ENCODE data around the gene WDR64. TPM values are rescaled to one million over a fixed set of nuclear protein-coding genes. Genes with fewer than 3 reads are reported as not detected.
"Not testable (repeated sequence)": the region's sequence is repeated elsewhere in the genome, so short reads cannot be mapped to it uniquely, and the experiment has no call there.

WDR64 gene
- total RNA-seq, 1 donor from 2014 or later: not detected

DNA sequence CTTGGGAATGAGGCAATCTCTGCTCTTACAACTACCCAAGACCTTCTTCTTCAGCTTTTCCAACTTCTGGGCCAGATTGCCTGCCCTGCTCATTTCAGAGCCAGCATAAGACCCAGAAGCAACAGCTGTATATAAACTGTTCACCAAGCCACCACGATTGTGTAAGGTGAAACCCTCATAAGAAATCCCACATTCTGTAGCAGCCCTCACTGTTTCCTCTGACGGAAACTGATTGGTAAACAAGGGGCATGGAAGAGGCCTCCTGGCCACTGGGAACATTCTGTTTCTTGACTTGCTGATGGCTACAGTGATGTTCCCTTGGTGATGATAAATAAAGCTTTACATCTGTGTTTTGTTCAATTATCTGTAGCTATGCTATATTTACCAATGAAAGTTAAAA is 156.2 kb downstream of the WDR64 start:
- ATAC-seq (no peak), DNase-seq (ENCODE audit: missing footprints) (no peak)
- intact Hi-C loops (cut with DNase I): no loop called here

DNA sequence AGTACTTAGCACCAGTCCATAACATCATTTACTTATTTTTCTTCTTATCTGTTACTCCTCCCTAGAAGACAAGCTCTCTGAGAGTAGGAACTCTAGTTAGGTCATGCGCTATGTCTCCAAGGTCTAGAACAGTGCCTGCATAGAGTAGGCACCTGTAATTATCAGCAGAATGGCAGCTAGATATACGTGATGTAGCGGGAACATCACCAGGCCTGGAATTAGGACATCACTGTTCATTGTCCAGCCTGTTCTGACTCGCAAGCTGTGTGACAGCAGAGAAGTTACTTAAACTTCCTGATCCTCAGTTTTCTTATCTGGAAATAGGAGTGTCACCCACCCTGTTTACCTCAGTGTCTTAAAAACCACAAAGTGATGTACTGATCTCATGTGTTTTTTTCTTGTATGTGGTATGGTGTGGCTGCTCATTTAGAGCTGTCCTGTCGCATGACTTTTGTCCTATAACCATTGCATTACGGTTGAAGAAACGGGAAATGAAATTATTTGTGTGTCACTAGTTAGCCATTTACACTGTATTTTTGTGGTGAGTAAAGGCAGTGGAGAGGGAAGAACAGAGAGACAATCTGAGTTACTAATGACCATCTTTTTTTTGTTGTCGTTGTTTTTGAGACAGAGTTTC is 158.8 kb downstream of the WDR64 start:
- intact Hi-C loops (cut with DNase I): no loop called here
- ATAC-seq (no peak), DNase-seq (ENCODE audit: missing footprints) (no peak)

DNA sequence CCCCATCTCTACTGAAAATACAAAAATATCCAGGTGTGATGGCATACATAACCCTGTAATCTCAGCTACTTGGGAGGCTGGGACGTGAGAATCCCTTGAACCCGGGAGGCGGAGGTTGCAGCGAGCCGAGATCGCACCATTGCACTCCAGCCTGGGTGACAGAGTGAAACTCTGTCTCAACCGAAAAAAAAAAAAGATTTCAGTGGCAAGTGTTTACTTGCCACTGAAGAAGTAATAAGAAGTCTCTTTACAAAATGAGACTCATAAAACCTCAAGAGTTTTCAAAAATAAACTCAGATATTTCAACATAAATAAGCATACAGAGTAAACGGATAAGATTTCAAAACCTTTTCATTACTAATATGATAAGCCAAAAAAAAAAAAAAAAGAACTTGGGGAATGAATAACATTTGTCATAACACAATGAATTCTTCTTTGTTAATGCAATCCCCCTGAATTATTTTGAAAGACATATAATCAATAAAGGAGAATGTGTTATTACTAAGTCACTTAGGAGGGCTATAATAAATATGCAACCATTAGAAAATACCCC is 161.8 kb downstream of the WDR64 start:
- ATAC-seq (no peak), DNase-seq (ENCODE audit: missing footprints) (no peak)
- intact Hi-C loops (cut with DNase I): no loop called here

DNA sequence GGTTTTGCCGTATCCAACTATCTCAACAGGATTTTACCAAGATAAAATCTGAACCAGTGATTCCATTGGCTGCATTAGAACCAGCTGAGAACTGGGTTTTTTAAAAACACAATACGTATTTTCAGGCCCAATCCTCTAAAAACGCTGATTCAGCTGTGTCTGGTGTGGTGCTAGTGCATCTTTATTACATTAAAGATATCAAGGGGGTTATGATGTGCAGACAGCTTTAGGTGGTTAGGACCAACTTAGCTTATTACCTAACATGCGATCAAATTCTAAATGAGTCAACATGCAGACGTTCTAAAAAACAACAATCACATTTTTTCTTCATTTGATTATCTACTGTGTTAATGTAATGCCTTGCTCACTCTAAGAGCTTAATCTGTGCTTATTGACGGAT is 163.9 kb downstream of the WDR64 start:
- intact Hi-C loops (cut with DNase I): no loop called here
- ATAC-seq (no peak), DNase-seq (ENCODE audit: missing footprints) (no peak)

DNA sequence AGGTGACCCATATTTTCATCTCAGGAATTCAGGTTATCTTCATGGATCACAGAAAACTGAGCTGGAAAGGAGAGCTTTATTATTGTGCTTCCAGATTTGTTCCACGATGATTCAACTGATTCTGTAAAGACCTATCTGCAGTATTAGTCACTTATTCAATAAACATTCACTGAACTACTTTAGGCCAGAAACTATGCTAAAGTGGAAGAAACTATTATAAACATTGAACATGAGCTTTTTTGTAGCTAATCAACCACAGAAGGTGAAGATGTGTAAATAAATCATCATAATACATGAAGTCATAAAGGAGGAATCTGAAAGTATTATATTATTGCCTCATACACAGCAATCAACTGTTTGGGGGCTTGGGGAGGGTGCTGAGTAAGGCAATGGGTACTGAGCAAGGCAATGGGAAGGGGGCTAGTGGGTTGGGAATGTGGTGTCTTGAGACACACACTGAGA is 165.3 kb downstream of the WDR64 start:
- DNase-seq (ENCODE audit: missing footprints): no peak
- no peak for ATAC-seq
- intact Hi-C loops (cut with DNase I): no loop called here

DNA sequence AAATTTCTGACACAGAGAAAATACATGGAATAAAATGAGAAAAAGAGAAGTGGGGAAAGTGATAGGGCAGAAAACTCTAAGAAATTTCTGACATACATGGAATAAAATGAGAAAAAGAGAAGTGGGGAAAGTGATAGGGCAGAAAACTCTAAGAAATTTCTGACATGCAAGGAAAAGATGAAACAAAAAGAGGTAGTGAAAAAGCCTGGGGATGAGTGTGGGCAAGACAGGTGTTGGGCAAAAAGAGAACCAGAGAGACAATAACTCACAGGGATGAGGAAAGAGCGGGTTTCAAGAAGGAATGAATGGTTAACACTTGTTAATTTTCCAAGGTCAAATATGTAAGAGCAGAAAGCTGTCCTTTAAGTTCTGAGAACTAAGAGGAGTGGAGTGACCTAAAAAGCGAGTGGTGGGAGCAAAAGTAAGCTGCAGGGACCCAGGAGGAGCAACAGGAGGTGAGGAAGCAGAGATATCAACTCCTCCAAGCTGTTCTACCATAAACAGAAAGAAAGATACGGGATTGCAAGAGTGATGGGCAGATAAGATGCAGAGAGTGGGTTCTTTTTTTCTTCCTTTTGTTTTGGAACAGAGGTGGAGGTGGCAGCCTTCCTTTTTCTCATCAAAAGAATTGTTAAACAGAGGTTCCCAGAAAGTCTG is 166.0 kb downstream of the WDR64 start:
- intact Hi-C loops (cut with DNase I): no loop called here
- no peak for ATAC-seq
- DNase-seq (ENCODE audit: missing footprints): no peak

DNA sequence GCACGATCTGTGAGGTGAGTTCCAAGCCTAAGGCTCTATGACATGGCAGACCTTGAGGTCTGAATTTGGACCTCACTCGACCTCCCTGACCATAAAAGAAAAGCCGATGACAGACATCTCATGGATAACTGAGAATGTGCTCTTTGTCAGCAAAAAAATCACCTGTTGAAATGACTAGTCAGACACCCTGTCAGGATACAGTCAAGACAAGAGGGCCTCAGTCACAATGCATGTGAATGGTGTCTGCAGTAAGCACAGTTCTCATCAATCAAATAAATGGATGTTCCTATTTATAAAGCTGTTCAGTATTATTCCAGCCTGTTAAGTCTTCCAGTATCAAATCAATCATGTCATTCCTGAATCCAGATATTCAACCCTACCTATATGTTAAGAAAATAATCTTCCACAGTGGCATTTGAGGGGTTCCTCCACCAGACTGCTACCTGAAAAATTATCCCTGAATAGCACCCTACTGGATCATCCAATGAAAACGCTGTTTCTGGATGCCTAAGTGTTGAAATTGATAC is 167.3 kb downstream of the WDR64 start:
- ATAC-seq: no peak
- intact Hi-C loops (cut with DNase I): no loop called here
- DNase-seq (ENCODE audit: missing footprints): no peak

DNA sequence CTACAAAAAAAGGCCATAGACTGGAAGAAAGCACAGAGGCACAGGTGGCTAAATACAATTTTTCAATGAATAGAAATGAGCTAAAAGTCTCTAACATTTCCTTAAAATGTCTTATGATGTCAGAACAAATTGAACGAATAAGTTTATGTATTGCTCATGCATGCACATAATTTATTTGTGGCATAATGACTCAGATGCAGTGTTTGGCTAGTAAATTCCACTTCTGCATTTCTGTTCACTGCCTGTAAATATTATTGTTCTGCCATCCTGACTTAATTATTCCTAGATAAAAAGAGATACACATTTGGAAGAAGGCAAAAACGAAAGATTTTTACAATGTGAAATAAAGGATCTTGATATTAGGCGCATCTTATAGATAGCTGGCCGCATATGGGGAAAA is 169.3 kb downstream of the WDR64 start:
- ATAC-seq: no peak
- intact Hi-C loops (cut with DNase I): no loop called here

DNA sequence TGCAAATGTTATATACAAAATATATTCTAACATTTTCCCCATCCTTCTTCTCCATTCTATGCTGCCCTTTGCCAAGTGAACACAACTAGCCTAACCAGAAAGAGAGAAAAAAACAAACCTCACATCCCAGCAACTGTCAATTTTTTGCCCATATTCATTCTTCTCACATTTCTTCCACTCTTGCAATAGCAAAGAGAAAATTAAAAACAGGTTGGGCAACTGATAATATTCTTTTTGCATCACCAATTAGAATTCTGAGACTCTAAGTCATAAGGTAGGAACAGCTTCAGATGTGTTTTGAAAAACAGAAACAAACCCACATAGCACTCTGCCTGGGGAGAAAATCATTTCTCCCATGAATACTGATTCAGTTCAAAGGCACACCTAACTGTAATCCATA is 170.8 kb downstream of the WDR64 start:
- DNase-seq (ENCODE audit: missing footprints): no peak
- intact Hi-C loops (cut with DNase I): no loop called here
- ATAC-seq: no peak

More for the DNA sequence above, 169.3 kb downstream of the WDR64 start:
- DNase-seq (ENCODE audit: missing footprints): no peak

DNA sequence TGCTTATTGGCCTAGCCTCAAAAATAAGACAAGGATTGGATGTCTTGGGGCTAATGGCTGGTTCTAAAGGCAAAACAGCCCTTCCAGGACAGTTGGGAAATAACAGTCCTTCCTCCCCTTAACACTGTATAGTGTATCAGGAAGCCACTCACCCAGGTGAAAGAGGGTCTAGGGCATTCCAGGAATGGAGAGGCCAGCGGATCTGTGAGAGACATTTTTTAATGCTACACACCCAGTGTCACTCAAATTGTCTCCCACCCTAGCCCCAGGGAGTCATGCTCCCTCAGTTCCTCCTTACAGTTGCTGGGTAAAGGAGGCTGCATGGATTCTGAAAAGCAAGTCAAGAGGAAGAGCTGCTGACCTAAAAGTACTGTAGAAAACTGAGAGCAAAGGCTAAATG is 171.8 kb downstream of the WDR64 start:
- no peak for ATAC-seq
- DNase-seq (ENCODE audit: missing footprints): no peak
- intact Hi-C loops (cut with DNase I): no loop called here

DNA sequence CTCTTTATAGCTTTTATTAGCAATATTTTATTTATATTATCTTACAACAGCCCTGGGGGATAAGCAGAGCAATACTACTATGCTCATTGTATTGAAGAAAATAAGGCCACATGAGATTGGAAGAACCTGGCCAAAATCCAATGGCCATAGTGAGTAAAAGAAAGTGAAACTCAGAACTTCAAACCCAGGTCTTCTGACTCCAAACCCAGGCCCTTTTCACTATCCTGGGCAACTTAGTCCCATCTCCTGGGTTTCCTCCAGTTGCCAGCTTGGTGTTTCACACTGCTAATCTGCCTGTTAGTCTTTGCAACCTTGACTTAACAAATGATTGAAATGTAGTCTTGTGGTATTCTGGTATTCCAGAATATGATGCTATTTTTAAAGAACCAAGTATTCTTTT is 173.5 kb downstream of the WDR64 start:
- ATAC-seq (no peak), DNase-seq (ENCODE audit: missing footprints) (no peak)
- intact Hi-C loops (cut with DNase I): no loop called here

DNA sequence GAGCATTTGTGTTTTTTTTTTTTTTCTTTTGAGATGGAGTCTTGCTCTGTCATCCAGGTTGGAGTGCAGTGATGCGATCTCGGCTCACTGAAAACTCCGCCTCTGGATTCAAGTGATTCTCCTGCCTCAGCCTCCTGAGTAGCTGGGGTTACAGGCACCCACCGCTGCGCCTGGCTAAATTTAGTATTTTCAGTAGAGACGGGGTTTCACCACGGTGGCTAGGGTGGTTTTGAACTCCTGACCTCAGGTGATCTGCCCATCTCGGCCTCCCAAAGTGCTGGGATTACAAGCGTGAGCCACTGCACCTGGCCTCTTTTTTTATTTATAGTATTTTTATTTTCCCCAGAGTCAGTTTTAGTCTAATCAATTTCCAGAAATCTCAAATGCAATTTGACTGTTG is 174.5 kb downstream of the WDR64 start:
- ATAC-seq; DNase-seq (ENCODE audit: missing footprints); intact Hi-C loops (cut with DNase I): not testable (repeated sequence)

DNA sequence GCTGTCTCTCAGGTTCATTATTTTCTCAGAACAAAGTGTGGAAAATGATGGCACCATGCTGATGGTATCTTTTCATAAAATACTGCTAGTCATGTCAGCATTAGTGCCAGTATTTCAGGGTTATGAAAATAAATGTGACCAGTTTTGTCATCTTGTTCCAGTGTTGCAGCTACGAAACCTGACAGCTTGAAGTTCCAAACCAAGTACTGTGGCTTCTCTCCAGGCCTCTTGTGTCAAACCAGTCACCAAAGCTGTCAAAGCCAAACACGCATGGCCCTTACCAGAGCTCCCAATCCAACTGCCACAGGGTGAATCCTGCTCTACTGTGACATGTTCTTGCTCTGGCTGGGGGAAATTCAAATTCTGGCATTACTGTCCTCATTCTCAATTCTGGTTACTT is 175.2 kb downstream of the WDR64 start:
- ATAC-seq: peak; percentile 65
- DNase-seq (ENCODE audit: missing footprints): no peak
- intact Hi-C loops (cut with DNase I): no loop called here

DNA sequence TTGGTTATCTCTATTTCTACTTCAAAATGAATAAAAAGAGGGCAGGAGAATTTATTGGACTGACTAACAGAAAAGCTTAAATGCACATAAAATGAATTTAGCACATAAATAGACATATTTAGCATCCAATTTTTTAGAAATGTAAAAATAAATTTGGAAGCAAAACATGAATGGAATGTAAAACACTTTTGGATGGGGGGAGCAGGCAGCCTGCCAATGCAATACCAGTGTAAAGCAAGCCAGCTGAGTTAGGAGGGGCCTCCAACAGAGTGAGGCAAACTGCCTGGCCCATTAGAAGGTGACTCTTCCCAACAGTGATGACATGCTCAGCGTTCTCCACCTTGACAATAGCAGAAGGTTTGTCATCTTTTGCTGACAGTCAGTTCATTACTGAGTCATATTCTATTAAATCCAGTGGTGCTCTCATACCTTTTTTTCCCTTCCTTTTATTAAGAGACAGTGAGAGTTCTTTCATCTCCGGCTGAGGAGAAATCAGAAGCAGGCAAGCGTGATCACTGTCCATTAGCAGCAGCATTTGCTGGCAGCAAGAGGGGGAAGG is 176.5 kb downstream of the WDR64 start:
- no peak for ATAC-seq
- no peak for DNase-seq (ENCODE audit: missing footprints)
- intact Hi-C loops (cut with DNase I): no loop called here

DNA sequence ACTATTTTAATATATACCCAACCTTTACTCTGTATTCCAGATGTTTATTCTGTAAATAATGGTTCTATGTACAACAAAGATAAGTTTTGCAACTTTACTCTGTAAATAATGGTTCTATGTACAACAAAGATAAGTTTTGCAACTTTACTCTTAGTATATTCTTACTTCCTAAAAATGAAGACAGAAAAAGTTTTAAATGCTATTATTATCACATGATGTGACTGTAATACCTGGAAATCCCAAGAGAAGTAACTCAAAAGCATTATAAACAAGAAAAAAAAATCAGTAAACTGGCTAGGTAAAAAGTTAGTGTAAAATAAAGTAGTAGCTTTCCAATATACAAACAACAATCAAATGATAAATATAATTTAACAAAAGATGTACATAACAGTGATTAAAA is 177.4 kb downstream of the WDR64 start:
- ATAC-seq: no peak
- intact Hi-C loops (cut with DNase I): no loop called here
- no peak for DNase-seq (ENCODE audit: missing footprints)

DNA sequence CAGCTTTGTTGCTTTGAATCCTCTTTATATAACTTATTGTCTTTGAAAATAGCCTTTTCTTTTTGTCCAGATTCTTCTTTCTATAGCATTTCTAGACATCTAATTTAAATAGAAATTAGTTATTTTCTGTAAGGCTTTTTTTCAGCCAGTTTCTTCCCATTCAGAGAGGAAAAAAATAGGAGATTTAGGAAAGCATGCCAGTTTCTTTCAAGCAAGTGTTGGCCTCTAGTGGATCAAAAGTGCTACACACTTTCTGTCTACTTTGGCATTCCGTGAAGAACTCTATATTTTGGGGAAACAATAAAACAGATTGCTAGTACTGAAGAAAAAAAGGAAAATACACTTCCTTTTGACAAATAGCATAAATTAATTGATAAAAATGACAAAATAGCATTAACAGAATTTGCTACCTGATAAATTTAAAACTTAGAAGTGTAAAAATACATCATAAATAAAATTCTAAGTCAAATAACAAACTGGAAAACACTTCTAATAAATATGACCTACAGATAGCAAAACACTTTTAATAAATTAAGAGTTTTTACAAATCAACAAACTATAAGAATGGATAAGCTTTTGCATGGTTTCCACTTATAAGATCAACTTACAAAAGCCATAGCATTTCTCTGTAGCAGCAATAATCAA is 182.8 kb downstream of the WDR64 start:
- DNase-seq (ENCODE audit: missing footprints): no peak
- intact Hi-C loops (cut with DNase I): no loop called here
- no peak for ATAC-seq

DNA sequence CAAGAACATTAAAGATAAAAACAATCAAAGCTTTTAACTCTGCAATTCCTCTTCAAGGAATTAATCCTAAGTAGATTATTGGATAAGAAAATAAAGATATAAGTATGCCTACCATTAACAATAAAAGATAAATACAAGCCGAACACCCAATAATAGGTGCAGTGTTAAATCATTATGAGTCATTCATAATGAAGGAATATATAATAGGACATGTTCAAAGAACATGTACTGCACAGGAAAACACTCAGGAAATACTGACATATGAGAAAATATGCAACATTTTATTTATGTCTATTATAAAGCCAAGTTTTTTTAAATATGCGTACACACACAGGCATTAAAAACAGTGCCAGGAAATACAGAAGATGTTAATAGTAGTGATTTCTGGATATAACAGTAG is 184.9 kb downstream of the WDR64 start:
- intact Hi-C loops (cut with DNase I): no loop called here
- DNase-seq (ENCODE audit: missing footprints) (no peak), ATAC-seq (no peak)

DNA sequence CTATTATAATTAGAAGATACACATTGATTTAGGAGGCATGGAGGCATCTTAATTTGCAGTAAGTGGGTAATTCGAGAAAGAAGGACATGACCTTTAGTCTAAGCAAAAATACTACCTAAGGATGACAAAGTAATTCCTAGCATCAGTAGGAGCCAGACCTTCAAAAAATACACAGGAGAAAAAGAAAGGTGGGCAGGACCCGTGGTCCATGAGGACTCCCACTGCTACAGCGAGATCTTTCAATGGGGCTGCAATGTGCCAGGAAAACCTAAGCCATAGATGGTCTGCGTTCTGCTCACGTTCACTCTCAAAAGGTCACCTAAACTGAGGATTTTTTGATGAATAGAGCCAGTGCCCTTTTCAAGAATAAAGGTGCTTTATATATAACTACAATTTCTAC is 185.3 kb downstream of the WDR64 start:
- DNase-seq (ENCODE audit: missing footprints): no peak
- no peak for ATAC-seq
- intact Hi-C loops (cut with DNase I): no loop called here

DNA sequence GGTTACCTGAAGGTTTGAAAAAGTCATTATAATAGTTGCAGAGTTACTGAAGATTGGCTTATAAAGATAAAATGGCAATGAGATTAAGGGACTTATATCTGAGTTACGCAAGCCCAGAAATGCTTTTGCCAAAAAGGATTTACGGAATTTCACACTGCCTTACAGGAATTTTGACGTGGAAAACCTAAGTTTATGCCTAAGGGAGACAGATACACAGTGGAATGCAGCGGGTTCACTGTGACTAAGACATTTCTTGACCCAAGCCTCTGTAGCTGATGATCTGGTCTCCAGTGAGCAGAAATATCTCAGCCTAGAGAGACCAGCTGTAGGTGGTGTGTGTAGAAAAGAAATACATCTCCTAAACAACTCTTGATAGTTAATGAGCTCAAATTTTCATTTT is 185.8 kb downstream of the WDR64 start:
- ATAC-seq: no peak
- intact Hi-C loops (cut with DNase I): no loop called here
- DNase-seq (ENCODE audit: missing footprints): no peak

DNA sequence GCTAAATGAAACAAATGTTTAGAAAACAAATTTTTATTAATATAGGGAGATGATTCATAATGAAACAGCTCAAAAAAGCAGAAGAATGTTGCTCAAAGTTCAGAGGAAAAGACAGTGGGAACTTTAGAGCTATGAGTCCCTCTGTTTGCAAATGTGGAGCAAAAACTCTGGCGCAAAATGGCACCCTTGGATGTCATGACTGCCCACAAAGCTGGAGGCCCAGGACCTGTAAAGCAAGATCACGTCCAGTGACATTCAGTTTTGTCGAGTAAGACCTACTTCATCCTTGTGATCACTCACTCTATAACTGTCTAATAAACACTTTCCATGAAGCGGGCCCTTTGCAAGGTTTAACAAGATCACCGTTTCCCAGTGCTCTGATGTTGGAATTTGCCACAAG is 186.8 kb downstream of the WDR64 start:
- ATAC-seq: no peak
- intact Hi-C loops (cut with DNase I): no loop called here
- no peak for DNase-seq (ENCODE audit: missing footprints)

All from Right ventricle myocardium inferior (tissue), 1 donor.